Mesendoderm (in vitro differentiated cells): ENCODE measurements around the gene TTYH1.

Experiments used
- DNase-seq: peaks from one replicate; pipeline ENCODE4 v3.0.0; 2013
- H2AK5ac ChIP-seq: 2 replicates; pipeline ENCODE4 v1.6.1; 2013; ENCODE audit warnings: low read length, inconsistent platforms
- H2BK120ac ChIP-seq: 2 replicates; pipeline ENCODE4 v1.6.1; 2013; ENCODE audit warnings: low read depth, mild to moderate bottlenecking, low read length, moderate library complexity, mixed read lengths
- H2BK15ac ChIP-seq: replicated peaks from 2 replicates; pipeline ENCODE4 v1.6.1; 2013; ENCODE audit warnings: low read depth, mild to moderate bottlenecking, moderate library complexity
- H2BK5ac ChIP-seq: 2 replicates; pipeline ENCODE4 v1.6.1; 2013; ENCODE audit warnings: low read length, inconsistent platforms
- H3K18ac ChIP-seq: 2 replicates; pipeline ENCODE4 v1.6.1; 2013; ENCODE audit warnings: mild to moderate bottlenecking, low read length, mixed read lengths
- H3K23ac ChIP-seq: one replicate; pipeline ENCODE4 v1.6.1; 2013; ENCODE audit warnings: low read length
- H3K27ac ChIP-seq: 2 replicates; pipeline ENCODE4 v1.5.1; 2013; ENCODE audit warnings: low read depth, mild to moderate bottlenecking, inconsistent platforms, low read length, moderate library complexity
- H3K27me3 ChIP-seq: 2 replicates; pipeline ENCODE4 v1.6.1; 2013; ENCODE audit warnings: low read length, control low read depth, mild to moderate bottlenecking, inconsistent platforms; ENCODE audit not compliant: insufficient read depth, poor library complexity
- H3K36me3 ChIP-seq: 2 replicates; pipeline ENCODE4 v1.6.1; 2013; ENCODE audit warnings: low read length, inconsistent platforms; ENCODE audit not compliant: control insufficient read depth, insufficient read depth
- H3K4ac ChIP-seq: one replicate; pipeline ENCODE4 v1.6.1; 2013; ENCODE audit warnings: low read depth, mild to moderate bottlenecking, low read length, moderate library complexity
- H3K4me1 ChIP-seq: 2 replicates; pipeline ENCODE4 v1.6.1; 2013; ENCODE audit warnings: low read depth, low read length, inconsistent platforms; ENCODE audit not compliant: control insufficient read depth
- H3K4me2 ChIP-seq: 2 replicates; pipeline ENCODE4 v1.6.1; 2013; ENCODE audit warnings: low read length
- H3K4me3 ChIP-seq: 2 replicates; pipeline ENCODE4 v1.5.1; 2013; ENCODE audit warnings: mild to moderate bottlenecking, low read length
- H3K56ac ChIP-seq: one replicate; pipeline ENCODE4 v1.6.1; 2013; ENCODE audit warnings: low read length
- H3K79me1 ChIP-seq: 2 replicates; pipeline ENCODE4 v1.6.1; 2013; ENCODE audit warnings: low read length, inconsistent platforms
- H3K79me2 ChIP-seq: 2 replicates; pipeline ENCODE4 v1.6.1; 2013; ENCODE audit warnings: mild to moderate bottlenecking, low read length; ENCODE audit not compliant: control insufficient read depth, insufficient read depth
- H3K9ac ChIP-seq: 2 replicates; pipeline ENCODE4 v1.6.1; 2013; ENCODE audit warnings: low read length, inconsistent platforms
- H4K5ac ChIP-seq: one replicate; pipeline ENCODE4 v1.6.1; 2013; ENCODE audit warnings: low read length
- H4K8ac ChIP-seq: one replicate; pipeline ENCODE4 v1.6.1; 2013; ENCODE audit warnings: low read depth, mild to moderate bottlenecking, control low read depth, low read length, moderate library complexity
- WGBS: extraction: QIAGEN DNeasy Blood & Tissue Kit; methylation state at CpG from one replicate; pipeline ENCODE4 v1.1.7; 2013; ENCODE audit warnings: low lambda C conversion rate, missing lambda C conversion rate; ENCODE audit not compliant: insufficient coverage; ENCODE audit errors: extremely low coverage; 5-methylcytosine and 5-hydroxymethylcytosine counted together

TTYH1 gene

GRCh38 chr19:54435551-54436016, 20.3 kb downstream of the TTYH1 start:
- Histone ChIP-seq H3K4me1 (no peaks in the 10 kb centered on the region), H4K5ac (no peak overlapping the region), H2BK15ac (no peak overlapping the region), H3K79me2 (no peaks in the 10 kb centered on the region), H2BK120ac (no peak overlapping the region), H3K18ac (no peak overlapping the region), H3K4me3 (no peak overlapping the region), H3K4ac (no peak overlapping the region), H3K23ac (no peak overlapping the region), H3K9ac (no peak overlapping the region), H3K36me3 (no peaks in the 10 kb centered on the region), H2BK5ac (no peak overlapping the region), H3K79me1 (peaks cover 2% of the 10 kb centered on the region), H3K27me3 (no peaks in the 10 kb centered on the region), H3K27ac (no peak overlapping the region), H2AK5ac (no peak overlapping the region), H4K8ac (no peak overlapping the region), H3K56ac (no peak overlapping the region), H3K4me2 (no peak overlapping the region)
- DNase-seq: no peak
- no CpG with 5 or more reads among the region's 16 CpGs for WGBS

DNA sequence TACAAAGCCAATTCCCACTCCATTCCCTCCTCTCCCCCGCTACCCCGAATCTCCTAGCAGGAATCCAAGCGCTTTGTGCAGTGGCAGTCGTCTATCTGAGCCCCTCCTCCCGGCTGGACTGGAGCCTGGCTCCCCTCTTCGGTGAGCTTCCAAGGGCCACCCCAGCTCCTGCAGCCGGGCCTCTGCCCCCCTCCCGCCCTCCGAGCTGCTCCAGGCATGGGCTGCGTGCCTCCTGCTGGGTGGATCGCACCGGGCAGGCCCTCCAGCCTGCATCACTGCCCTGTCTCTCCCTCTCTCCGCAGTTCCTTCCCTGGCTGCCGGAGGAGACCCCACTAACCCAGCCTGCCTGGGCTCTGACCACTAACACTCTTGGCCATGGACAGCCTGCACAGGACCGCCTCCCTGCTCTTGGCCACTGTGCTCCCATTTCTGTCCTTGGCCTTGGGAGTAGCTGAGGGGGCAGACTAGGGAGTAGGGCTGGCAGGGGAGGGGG, 20.8 kb downstream of the TTYH1 start:
- DNase-seq: no peak
- H3K4me1 ChIP-seq: no peaks in the 10 kb centered on the region
- WGBS: no CpG with 5 or more reads among the region's 15 CpGs

GRCh38 chr19:54436628-54437252, 21.5 kb downstream of the TTYH1 start:
- H3K4ac ChIP-seq: no peak overlapping the region
- no peaks in the 10 kb centered on the region for H3K79me2 ChIP-seq
- H3K36me3 ChIP-seq: no peaks in the 10 kb centered on the region
- no peak overlapping the region for H3K56ac ChIP-seq
- no peak overlapping the region for H3K23ac ChIP-seq
- H2AK5ac ChIP-seq: no peak overlapping the region
- no peak overlapping the region for H2BK15ac ChIP-seq
- no peak overlapping the region for H3K27ac ChIP-seq
- H2BK5ac ChIP-seq: no peak overlapping the region
- H3K9ac ChIP-seq: no peak overlapping the region
- peaks cover 2% of the 10 kb centered on the region for H3K79me1 ChIP-seq
- no peak overlapping the region for H2BK120ac ChIP-seq
- no peak overlapping the region for H3K4me2 ChIP-seq
- no CpG with 5 or more reads among the region's 10 CpGs for WGBS
- DNase-seq: no peak
- H4K5ac ChIP-seq: no peak overlapping the region
- H3K4me1 ChIP-seq: no peaks in the 10 kb centered on the region
- no peak overlapping the region for H3K18ac ChIP-seq
- H4K8ac ChIP-seq: no peak overlapping the region
- H3K27me3 ChIP-seq: no peaks in the 10 kb centered on the region
- H3K4me3 ChIP-seq: no peak overlapping the region

More for the DNA sequence above, 20.8 kb downstream of the TTYH1 start:
- no peak overlapping the region for H2BK120ac ChIP-seq
- no peaks in the 10 kb centered on the region for H3K79me2 ChIP-seq
- H3K27me3 ChIP-seq: no peaks in the 10 kb centered on the region
- H3K56ac ChIP-seq: peak overlapping the region; percentile 12
- H3K79me1 ChIP-seq: peaks cover 2% of the 10 kb centered on the region
- H2AK5ac ChIP-seq: no peak overlapping the region
- H4K8ac ChIP-seq: no peak overlapping the region
- no peak overlapping the region for H3K9ac ChIP-seq
- no peak overlapping the region for H2BK15ac ChIP-seq
- H3K27ac ChIP-seq: no peak overlapping the region
- H3K36me3 ChIP-seq: no peaks in the 10 kb centered on the region
- H3K4ac ChIP-seq: no peak overlapping the region
- H3K4me3 ChIP-seq: no peak overlapping the region
- H4K5ac ChIP-seq: no peak overlapping the region
- H3K4me2 ChIP-seq: no peak overlapping the region
- H2BK5ac ChIP-seq: no peak overlapping the region
- H3K23ac ChIP-seq: no peak overlapping the region
- H3K18ac ChIP-seq: no peak overlapping the region

DNA sequence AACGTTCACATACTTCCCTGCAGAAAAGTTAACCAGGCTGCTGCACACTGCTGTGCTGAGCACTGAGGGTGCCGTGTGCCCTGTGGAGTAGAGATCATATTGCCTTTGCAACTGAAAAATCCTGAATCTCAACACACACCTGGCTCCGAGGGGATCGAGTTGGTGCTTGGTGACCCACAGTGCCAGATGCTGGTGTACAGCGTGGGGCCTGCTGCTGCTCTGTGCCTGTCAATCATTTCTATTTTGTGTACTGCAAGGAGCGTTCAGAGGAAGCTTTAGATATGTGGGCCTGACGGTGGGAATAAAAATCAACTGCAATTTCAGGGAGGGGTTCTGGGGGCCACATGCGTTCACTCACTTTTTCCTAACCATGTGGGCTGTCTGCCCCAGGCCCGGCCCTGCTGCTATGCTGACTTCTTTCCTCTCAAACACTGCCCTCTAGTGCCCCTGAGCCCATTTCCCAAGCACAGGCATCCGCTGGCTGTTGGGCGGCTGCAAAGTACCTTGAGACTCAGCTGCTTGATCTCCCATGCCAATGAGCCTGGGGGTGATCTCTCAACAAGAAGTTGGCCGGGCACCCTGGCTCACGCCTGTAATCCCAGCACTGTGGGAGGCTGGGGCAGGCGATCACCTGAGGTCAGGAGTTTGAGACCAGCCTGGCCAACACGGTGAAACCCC, 24.0 kb downstream of the TTYH1 start:
- H3K27me3 ChIP-seq: no peaks in the 10 kb centered on the region
- H3K27ac ChIP-seq: no peak overlapping the region
- H2AK5ac ChIP-seq: no peak overlapping the region
- H3K4me3 ChIP-seq: no peak overlapping the region
- no peaks in the 10 kb centered on the region for H3K4me1 ChIP-seq
- DNase-seq: peak; percentile 85
- no peak overlapping the region for H2BK15ac ChIP-seq
- no peak overlapping the region for H3K23ac ChIP-seq
- peaks cover 2% of the 10 kb centered on the region for H3K79me1 ChIP-seq
- no peak overlapping the region for H3K4ac ChIP-seq
- WGBS: no CpG with 5 or more reads among the region's 15 CpGs
- H4K5ac ChIP-seq: no peak overlapping the region
- no peak overlapping the region for H2BK120ac ChIP-seq
- H3K56ac ChIP-seq: no peak overlapping the region
- H3K18ac ChIP-seq: no peak overlapping the region
- H4K8ac ChIP-seq: no peak overlapping the region
- H3K36me3 ChIP-seq: no peaks in the 10 kb centered on the region
- no peak overlapping the region for H3K4me2 ChIP-seq
- no peak overlapping the region for H2BK5ac ChIP-seq
- H3K9ac ChIP-seq: peak overlapping the region; percentile 10
- H3K79me2 ChIP-seq: no peaks in the 10 kb centered on the region

GRCh38 chr19:54440641-54441040, 25.4 kb downstream of the TTYH1 start:
- no peak overlapping the region for H3K4me2 ChIP-seq

More at GRCh38 chr19:54440641-54441040, 25.4 kb downstream of the TTYH1 start:
- H3K27me3 ChIP-seq: no peaks in the 10 kb centered on the region
- no peak overlapping the region for H3K23ac ChIP-seq
- H3K4me3 ChIP-seq: no peak overlapping the region
- H2BK120ac ChIP-seq: no peak overlapping the region
- no peak overlapping the region for H2BK15ac ChIP-seq
- no peak overlapping the region for H4K8ac ChIP-seq
- H3K79me1 ChIP-seq: peaks cover 2% of the 10 kb centered on the region
- no peak for DNase-seq
- H3K4ac ChIP-seq: no peak overlapping the region
- no peak overlapping the region for H3K27ac ChIP-seq
- H3K79me2 ChIP-seq: no peaks in the 10 kb centered on the region
- no peak overlapping the region for H2AK5ac ChIP-seq
- no peaks in the 10 kb centered on the region for H3K4me1 ChIP-seq
- no peak overlapping the region for H4K5ac ChIP-seq
- H3K9ac ChIP-seq: no peak overlapping the region
- H3K18ac ChIP-seq: no peak overlapping the region
- peaks cover 2% of the 10 kb centered on the region for H3K36me3 ChIP-seq
- no peak overlapping the region for H2BK5ac ChIP-seq
- no peak overlapping the region for H3K56ac ChIP-seq
- no CpG with 5 or more reads among the region's 5 CpGs for WGBS
